ENCODE measurements around the gene GTF2H2C.
"Not testable (repeated sequence)": the region's sequence is repeated elsewhere in the genome, so short reads cannot be mapped to it uniquely, and the experiment has no call there.

DNA sequence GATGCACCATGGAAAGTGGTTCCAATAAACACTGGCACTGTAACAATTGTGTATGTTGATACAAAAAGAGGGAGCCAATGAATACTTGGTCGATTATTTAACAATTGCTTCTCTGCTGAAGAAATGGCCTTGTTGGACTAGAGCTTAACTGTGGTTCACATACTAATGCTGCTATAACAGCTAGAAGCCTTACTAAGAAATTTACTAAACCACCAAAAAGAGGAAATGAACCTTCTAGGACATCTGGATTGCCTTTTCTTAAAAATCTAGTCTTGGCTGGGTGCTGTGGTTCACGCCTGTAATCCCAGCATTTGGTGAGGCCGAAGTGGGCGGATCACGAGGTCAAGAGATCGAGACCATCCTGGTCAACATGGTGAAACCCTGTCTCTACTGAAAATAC is 42.0 kb downstream of the GTF2H2C start:
- TF ChIP-seq, protein P1, sequence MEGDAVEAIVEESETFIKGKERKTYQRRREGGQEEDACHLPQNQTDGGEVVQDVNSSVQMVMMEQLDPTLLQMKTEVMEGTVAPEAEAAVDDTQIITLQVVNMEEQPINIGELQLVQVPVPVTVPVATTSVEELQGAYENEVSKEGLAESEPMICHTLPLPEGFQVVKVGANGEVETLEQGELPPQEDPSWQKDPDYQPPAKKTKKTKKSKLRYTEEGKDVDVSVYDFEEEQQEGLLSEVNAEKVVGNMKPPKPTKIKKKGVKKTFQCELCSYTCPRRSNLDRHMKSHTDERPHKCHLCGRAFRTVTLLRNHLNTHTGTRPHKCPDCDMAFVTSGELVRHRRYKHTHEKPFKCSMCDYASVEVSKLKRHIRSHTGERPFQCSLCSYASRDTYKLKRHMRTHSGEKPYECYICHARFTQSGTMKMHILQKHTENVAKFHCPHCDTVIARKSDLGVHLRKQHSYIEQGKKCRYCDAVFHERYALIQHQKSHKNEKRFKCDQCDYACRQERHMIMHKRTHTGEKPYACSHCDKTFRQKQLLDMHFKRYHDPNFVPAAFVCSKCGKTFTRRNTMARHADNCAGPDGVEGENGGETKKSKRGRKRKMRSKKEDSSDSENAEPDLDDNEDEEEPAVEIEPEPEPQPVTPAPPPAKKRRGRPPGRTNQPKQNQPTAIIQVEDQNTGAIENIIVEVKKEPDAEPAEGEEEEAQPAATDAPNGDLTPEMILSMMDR (conservative IDR thresholded peaks at IDR 0.05; ENCODE audit: low read length), result not testable (repeated sequence)
- TF ChIP-seq EZH2phosphoT487 (IDR thresholded peaks at IDR 0.05; ENCODE audit: borderline replicate concordance, low read depth, low read length), result not testable (repeated sequence)

All from OCI-LY7 (cell line).